Putamen (tissue), 1 donor: Measurements from ENCODE around the gene CUTA.
"Not testable (repeated sequence)": the region's sequence is repeated elsewhere in the genome, so short reads cannot be mapped to it uniquely, and the experiment has no call there.

Experiments
- DNase-seq: peaks from one replicate; pipeline ENCODE4 v3.0.0-alpha.2; 2016; ENCODE audit warnings: low spot score

Gene CUTA

DNA sequence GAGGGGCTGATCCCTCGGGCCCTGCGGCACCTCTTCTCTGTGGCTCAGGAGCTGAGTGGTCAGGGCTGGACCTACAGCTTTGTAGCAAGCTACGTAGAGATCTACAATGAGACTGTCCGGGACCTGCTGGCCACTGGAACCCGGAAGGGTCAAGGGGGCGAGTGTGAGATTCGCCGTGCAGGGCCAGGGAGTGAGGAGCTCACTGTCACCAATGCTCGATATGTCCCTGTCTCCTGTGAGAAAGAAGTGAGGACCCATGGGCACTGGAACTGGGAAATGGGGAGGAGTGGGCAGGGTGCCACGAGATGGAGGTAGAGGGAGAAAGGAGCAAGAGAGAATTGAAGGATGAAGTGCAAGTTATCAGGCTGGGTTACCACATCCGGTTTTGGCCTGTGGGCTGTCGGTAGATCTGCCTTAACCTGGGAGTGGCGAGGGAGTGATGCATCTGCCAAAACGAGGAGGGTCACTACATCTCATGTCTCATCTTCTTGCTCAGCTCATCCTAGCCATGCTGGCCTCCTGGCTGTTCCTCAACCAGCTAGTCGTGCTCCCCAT is 12.4 kb downstream of the CUTA start:
- DNase-seq: no peak

DNA sequence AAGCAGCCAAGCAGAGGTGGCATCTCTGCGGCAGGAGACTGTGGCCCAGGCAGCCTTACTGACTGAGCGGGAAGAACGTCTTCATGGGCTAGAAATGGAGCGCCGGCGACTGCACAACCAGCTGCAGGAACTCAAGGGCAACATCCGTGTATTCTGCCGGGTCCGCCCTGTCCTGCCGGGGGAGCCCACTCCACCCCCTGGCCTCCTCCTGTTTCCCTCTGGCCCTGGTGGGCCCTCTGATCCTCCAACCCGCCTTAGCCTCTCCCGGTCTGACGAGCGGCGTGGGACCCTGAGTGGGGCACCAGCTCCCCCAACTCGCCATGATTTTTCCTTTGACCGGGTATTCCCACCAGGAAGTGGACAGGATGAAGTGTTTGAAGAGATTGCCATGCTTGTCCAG is 13.0 kb downstream of the CUTA start:
- DNase-seq: no peak

GRCh38 chr6:33399881-33400280 is 18.0 kb downstream of the CUTA start:
- DNase-seq: not testable (repeated sequence)

GRCh38 chr6:33398601-33399000 is 19.3 kb downstream of the CUTA start:
- DNase-seq: not testable (repeated sequence)

DNA sequence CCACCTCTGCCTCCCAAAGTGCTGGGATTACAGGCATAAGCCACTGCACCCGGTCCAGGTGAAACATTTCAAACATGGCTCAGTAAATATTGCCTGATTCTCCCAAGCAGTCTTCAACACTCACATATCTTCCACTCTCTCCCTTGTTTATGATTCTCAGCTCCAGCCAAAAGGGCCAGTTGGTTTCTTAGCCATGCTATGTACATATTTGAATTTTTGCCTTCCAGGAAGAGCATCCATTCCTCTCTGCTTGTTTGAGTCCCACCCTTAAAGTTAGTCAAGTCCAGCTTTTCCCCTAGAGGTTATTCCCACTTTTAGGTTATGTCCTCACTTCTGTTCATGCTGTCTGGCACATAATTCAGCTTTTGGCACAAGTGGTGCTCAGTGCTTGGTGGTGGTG is 20.4 kb downstream of the CUTA start:
- no peak for DNase-seq

DNA sequence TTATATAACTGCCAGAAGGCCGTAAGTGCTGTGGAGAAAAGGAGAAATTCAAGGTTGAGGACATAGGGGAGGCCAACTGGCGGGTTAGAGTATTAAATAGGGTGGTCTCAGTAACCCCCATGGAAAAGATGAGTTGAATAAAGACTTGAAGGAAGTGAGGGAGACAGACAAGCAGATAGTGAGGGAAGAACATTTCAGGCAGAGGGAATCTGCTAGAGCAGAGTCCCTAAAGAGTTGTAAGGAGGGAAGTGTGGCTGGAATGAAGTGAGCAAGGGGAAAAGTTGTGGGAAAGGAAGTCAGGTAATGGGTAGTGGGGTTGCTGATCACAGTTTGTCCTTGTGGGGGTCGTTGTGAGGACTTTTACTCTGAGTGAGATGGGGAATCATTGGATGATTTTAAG is 24.9 kb downstream of the CUTA start:
- DNase-seq: no peak

GRCh38 chr6:33392595-33392948 is 25.3 kb downstream of the CUTA start:
- DNase-seq: no peak

DNA sequence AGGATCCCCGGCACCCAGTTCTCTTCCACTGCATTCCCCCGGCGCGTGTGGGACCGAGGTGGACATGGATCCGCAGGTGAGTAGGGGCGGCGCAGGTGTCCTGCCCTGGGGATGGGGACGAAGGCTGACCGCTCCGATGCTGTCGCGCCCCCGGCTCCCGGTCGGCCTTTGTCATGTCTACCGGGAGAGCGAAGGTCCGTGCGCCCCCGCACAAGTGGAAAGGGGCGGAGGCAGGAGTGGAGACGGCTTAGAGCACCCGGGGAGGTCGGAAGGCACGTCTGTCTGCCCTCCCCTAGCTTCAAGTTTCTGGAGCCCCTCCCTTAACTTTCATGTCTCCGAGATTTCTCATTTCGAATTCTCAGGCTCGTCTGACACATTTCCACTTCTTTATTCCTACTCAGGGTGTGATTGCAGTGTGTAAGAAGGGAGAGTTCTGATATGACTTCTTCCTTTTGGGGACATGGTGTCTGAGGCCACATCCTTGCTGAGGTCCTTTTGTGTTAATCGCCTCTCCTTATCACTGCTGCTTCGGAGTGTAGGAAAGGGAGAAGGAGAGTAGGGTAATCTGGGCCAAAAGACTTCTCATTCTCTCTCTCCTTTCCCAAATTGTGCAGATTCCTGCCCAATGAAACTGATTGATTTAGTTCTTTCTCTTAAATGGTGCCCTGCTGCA is 25.8 kb downstream of the CUTA start:
- no peak for DNase-seq

GRCh38 chr6:33391278-33391921 is 26.5 kb downstream of the CUTA start, which contains the start of gene KIFC1:
Gene KIFC1 (plus strand): TSS chr6:33391823. CDS start chr6:33391986, 163 bp downstream.
- DNase-seq: peak; percentile 100

DNA sequence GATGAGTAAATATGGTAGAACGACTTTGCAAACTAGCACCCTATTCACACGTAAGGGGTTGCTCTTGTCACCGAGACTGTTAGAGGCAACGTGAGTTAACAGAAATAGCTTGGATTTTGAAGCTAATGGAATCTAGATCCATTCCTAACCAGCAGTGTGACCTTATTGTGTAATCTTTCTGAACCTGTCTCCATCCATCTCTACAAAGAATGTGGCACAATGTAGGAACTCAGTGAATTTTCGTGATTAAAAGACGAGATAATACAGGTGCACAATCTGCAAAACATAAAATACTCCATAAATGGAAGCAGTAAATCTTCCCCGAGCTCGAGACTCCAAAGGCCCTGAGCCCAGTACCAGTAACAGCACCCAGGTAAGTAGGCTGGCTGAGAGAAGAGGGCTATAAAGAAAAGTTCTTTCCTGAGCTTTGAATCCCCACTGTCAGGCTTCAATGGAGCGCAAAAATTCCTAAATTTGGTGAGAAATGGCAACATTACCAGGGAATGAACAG is 27.1 kb downstream of the CUTA start:
- no peak for DNase-seq

DNA sequence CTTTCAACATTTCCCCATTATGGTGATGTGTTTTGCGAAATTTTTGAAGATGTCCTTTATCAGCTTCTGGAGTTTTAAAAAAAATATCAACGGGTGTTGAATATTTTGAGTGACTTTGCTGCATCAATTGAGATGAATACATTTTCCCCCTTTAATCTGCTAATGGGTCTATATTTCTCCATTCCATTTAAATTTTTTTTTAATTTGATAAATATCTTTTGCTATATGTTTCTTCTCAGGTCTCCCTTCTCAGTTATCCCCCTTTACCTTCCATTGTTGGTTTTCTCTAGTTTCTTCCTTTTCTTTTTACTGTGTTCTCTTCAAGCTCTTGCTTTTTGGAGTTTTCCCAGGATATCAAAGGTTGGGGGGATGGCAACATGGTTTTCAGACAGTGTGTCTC is 27.7 kb downstream of the CUTA start:
- no peak for DNase-seq

DNA sequence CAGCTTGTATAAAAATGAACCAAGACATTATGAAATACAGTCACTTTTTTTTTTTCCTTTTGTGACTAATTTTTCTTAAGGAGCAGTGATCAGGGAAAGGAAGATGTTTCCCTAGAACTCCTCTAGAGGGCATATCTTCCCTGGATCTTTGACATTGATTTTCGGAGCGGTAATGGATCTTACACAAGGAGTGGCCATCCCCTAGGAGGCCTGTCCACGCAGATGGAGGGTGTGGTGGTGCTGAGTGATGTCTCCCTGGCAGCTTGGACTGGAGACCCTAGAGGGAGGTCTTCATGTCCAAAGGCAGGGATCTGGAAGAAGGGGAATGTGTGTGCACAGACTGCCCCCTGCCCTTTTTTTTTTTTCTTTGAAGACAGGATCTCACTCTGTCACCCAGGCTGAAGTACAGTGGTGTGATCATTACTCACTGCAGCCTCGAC is 33.3 kb downstream of the CUTA start:
- DNase-seq: peak; percentile 8

DNA sequence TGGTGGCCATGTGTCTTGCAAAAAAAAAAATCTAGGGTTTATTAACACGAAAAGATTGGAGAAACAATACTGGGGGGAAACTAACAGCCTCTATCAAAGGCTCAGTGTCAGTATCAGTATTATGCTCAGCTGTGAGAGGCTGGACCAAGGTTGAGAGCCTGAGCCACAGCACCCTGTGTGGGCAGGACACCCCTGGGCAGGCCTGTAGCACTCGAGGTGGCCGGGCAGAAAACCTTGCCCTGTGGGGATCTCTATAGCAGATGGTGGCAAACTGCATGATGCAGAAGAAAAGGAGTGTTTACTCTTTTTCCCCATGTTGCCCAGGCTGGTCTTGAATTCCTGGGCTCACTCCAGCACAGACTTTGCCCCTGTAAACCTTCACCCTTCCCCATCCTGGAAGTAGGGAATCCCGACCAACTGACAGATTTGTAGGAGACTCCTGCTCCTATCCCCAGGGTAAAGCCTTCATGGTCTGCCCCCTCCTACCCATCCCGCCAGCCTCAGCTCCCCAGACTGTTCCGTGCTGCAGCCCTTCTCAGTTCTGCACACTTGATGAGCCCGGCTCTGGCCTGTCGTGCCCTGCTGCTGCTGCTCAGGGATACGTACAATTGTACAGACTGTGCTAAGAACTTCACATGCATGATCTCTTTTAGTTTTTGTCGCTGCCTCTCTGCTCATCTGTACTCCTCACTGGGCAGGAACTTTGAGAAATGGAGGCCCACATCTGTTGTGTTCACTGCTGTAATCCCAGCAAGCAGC is 34.3 kb downstream of the CUTA start:
- DNase-seq: no peak

- no peak for DNase-seq
These were observed 37.5 kb downstream of the CUTA start for GRCh38 chr6:33380272-33380981.

GRCh38 chr6:33379184-33379583 is 38.7 kb downstream of the CUTA start:
- DNase-seq: not testable (repeated sequence)

DNA sequence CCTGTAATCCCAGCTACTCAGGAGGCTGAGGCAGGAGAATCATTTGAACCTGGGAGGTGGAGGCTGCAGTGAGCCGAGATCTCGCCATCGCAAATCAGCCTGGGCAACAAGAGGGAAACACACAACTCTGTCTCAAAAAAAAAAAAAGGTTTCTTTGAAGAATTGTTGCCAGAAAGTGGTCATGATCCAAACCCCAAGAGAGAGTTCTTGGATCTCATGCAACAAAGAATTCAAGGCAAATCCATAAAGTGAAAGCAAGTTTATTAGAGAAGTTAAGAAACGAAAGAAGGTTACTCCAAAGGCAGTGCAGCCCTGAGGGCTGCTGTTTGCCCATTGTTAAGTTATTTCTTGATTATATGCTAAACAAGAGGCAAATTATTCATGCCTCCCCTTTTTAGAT is 40.7 kb downstream of the CUTA start:
- no peak for DNase-seq

- no peak for DNase-seq
These were observed 42.7 kb downstream of the CUTA start for GRCh38 chr6:33375143-33375671.

- no peak for DNase-seq
These were observed 43.7 kb downstream of the CUTA start for GRCh38 chr6:33373960-33374910.

GRCh38 chr6:33372526-33373123 is 45.3 kb downstream of the CUTA start:
- no peak for DNase-seq

DNA sequence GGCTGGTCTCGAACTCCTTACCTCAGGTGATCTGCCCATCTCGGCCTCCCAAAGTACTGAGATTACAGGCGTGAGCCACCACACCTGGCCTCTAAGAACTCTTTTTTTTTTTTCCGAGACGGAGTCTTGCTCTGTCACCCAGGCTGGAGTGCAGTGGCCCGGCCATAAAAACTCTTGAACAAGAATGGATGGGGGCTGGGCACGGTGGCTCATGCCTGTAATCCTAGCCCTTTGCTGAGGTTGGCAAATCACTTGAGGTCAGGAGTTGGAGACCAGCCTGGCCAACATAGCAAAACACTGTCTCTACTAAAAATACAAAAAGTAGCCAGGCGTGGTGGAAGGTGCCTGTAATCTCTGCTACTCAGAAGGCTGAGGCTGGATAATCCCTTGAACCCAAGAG is 46.0 kb downstream of the CUTA start:
- not testable (repeated sequence) for DNase-seq
